NCI-H774 (cell line): Measurements from ENCODE around the gene HOXA3.

Experiments
- DNase-seq: peaks from one replicate; lab custom pipeline; 2025; lab: John Stamatoyannopoulos, UW

HOXA3 gene

DNA sequence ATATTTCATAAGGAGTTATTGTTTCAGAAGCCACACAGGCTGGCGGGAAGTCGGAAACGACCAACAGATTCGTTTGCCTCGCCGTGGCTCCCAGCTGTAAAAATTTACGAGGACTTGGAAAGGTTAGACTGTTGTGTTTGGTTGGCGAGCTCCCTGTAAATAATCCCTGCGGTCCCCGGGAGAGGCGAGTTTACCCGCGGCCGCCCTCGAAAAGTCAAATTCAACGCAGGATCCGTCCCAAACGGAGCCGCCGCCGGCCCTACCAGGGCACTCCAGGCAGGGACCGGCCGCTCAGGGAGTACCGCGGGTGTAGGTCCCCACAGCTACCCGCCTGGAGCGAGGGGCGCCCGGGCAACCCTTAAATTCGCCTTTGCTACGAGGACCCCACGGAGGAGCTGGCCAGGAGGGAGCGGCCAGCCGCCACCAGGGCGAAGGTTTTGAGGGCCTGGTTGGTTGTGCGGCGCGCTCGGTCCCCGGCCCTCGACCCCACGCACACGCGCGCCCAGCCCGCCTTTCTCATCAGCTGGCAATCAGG is 13.7 kb upstream of the HOXA3 start:
- DNase-seq = no peak

DNA sequence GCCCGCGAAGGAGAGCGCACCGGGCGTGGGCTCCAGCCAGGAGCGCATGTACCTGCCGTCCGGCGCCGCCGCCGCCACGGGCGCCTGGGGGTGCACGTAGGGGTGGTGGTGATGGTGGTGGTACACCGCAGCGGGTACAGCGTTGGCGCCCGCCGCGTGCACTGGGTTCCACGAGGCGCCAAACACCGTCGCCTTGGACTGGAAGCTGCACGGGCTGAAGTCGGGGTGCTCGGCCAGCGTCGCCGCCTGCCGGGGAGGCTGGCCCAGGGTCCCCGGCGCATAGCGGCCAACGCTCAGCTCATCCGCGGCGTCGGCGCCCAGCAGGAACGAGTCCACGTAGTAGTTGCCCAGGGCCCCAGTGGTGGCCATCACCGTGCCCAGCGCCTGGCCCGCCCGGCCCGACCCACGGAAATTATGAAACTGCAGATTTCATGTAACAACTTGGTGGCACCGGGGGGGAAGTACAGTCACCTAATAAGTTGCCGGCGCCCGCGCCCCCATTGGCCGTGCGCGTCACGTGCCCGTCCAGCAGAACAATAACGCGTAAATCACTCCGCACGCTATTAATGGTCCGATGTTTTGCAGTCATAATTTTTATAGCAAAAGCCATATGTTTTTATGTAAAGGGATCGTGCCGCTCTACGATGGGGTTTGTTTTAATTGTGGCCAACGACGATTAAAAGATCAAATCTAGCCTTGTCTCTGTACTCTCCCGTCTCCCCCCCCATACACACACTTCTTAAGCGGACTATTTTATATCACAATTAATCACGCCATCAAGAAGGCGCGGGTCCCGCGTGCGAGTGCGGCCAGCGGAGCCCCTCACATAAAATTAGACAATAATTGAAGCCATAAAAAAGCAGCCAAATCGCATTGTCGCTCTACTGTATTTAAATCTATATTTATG is 13.0 kb upstream of the HOXA3 start, which contains the start of gene HOXA9:
HOXA9 (minus strand) TSS at position 449 of the 907 bp plus-strand sequence; CDS start at position 369, 80 bp downstream.
- DNase-seq = no peak

DNA sequence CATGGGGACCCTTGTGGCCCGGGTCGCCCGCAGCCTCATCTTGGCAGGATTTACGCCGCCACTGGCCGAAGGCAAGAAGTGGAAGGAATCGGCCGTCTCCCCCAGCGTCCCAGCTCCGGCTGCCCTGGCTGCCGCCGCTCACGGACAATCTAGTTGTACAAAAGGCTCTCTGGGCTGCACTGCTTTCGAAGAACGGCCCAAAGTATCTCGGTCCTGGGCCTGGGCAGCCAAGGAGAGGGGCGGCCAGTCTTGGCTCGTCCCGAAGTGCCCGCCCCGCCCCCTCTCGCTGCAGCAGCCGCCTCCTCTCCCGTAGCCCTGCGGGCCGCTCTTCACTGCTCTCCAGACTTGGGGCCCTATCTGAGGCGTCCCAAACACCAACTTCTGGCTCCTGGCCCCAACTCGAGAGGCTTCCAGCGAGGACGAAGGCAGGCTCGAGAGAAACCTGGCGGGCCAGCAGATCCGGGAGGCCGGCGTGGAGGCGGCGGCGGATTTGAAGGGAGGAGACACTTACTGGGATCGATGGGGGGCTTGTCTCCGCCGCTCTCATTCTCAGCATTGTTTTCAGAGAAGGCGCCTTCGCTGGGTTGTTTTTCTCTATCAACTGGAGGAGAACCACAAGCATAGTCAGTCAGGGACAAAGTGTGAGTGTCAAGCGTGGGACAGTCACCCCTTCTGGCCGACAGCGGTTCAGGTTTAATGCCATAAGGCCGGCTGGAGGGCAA is 12.1 kb upstream of the HOXA3 start:
- no peak for DNase-seq

DNA sequence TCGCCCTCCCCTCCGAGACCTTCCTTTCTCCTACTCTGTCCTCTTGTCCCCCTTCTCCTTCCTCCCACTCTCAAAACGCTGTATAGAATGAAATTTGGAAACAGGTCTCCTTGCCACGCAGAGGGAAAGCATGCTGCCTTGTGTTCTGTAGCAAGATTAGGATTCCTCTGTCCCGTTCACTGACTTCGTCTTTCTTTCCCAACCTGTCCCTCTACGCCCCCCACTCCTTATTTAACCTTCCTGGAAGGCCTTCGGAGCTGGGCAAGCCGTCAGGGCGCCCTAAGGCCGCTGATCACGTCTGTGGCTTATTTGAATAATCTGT is 11.6 kb upstream of the HOXA3 start:
- no peak for DNase-seq

DNA sequence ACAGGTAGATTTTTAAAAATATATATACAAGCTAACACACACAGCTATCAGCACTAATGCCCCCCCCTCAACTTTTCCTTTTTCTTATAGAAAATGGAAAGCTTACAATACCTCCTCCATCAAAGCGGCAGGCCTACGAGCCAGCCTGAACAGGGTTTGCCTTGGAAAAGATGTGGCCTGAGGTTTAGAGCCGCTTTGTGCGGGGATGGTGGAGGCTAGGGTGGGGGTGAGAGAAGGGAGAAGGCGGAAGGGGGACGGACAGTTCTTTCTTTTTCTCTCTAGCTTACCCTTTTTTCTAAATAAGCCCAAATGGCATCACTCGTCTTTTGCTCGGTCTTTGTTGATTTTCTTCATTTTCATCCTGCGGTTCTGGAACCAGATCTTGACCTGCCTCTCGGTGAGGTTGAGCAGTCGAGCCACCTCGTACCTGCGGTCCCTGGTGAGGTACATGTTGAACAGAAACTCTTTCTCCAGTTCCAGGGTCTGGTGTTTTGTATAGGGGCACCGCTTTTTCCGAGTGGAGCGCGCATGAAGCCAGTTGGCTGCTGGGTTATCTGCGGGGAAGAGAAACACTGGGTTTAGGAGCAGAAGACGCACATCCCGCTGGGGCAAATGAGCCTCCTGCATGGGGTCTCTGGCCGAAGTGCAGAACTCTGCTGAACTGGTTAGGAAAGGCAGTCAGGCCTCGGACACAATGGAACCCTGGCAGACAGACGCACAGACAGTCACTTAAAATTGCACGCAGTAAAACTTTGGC is 11.1 kb upstream of the HOXA3 start:
- DNase-seq = no peak

DNA sequence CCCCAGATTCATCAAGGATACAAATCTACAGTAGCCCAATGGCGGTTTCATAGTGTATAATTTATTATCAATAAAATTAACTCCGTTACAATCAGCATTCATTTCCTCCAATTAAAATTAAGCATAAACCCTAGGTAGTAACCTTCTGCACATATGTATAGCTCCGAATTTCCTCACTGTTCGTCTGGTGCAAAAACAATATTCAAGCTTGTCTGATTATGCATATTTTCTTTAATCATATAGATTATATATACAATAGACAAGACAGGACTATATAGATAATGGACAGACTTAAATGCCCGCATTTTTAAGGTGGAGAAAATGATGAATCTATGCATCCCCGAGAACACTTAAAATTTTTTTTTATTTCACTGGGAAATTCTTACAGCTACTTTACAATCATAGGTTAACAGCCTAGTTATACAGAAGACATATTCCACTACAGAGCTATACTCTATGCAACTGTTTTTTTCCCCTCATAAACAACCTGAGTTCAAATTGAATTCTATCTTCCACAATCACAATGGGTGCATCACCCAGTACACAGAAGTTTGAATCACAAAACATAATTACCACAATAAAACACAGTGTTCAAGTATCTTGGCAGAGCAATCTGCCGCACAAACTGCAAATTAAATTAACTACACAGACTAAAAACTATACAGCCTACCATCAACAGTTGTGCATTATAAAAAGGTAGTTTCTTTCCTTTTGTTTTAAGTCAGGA is 10.3 kb upstream of the HOXA3 start:
- DNase-seq = no peak

DNA sequence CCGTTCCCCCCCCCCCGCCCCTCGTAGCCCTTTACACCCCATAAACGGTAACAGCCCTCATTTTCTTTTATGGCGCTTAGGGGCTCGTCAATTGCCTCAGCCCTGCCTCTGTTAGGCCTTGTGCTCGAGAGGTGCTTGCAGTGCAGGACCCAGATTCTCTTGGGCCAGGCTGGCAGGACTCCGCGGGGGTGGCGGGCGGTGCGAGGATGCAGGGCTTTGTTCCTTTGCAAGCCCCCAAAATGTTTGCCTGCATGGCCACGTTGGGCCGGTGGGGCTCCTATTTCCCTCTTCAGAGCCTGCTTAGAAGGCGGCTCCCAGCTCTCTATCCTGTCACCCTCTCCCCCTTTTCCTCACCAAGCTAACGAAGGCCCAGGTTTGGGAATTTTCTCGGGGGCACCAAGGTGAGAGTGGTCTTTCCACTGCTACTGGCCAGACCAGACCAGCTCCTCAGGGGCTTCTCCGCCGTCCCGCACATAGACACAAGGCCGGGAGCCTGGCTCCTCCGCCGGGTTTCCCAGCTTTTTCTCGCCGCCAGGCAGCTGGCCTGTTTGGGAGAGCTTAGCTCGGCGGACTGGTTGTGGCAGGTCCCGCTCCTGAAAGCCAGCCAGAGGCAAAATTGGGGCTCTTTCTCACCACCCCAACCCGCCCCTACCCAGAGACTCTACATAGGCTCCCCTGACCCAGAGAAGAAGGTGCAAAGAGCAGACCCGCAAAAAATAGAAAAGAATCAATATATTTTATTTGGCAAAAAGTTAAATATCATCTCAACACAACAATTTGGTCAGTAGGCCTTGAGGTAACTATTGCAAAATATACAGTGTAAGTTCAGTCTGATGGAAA is 9.6 kb upstream of the HOXA3 start:
- no peak for DNase-seq

DNA sequence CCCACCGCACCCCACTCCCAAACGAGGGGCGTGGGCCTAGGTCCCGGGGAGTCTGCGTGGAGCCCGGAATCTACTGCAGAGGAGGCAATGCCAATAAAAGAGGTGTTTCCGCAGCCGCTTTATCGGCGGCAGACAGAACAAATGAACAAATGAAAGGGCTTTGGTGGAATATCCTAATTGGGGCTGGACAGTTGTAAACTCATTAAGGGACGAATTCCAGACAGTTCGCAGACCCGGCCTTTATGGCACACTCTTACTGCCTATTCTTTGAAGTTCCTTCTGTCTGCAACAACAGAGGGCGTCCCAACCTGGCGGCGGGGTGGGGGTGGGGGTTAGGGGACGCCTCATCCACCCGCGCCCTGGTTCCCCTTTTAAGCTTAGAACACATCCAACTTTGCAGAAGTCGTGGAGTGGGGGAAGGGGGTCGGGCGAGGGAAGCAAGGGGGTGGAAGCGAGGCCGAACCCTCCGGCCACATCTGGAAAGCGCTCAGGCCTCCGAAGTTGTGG is 8.9 kb upstream of the HOXA3 start:
- no peak for DNase-seq

DNA sequence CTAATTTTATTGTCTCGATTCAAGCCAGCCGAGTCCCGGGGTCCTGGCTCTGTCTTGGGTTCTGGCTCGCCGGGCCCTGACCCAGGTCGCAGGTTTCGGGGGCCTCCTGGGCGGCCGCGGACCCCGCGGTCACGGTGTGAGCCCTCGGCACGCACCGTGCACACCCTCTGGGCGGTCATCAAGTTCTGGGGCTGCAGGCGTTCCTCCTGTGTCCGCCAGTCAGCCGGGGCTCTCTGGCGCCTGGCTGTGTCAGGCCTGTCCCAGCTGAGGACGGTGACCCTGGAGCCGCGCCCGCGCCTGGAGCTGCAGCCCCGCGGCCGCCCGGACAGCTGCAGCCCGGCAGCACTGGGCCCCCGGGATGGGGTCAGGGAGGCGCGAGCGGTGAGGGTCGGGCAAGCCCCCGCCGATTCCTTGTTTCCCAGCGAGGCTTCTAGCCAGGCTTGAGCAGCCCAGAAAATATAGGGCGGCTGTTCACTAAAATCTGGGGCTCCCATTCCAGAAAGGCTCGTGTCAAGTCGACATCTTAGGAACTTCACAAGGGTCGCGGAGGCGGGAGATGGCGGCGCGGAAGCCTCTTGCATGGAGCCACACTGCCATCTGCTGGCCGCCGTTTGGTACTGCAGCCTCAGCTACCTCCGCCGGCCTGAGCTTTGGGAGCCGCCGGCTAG is 8.3 kb upstream of the HOXA3 start:
- peak; percentile 55 for DNase-seq

DNA sequence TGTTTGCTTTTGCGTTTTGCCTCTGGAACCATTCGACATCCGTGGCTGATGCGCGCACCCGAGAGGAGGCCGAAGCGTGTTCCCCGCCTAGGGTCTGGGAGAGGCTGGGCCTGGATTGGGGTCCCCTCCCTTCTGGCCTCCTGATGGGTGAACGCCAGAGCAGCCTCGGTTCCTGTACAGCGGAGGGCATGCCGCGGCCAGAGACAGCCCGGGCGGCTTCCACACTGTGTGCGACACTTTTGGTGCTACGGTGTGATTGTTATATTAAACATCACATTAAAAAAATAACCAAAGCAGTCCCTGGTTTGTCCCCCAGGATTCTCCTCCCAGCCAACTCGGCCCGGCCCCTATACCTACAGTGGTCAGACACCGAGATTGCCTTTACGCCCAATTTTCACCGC is 7.8 kb upstream of the HOXA3 start:
- DNase-seq = no peak

DNA sequence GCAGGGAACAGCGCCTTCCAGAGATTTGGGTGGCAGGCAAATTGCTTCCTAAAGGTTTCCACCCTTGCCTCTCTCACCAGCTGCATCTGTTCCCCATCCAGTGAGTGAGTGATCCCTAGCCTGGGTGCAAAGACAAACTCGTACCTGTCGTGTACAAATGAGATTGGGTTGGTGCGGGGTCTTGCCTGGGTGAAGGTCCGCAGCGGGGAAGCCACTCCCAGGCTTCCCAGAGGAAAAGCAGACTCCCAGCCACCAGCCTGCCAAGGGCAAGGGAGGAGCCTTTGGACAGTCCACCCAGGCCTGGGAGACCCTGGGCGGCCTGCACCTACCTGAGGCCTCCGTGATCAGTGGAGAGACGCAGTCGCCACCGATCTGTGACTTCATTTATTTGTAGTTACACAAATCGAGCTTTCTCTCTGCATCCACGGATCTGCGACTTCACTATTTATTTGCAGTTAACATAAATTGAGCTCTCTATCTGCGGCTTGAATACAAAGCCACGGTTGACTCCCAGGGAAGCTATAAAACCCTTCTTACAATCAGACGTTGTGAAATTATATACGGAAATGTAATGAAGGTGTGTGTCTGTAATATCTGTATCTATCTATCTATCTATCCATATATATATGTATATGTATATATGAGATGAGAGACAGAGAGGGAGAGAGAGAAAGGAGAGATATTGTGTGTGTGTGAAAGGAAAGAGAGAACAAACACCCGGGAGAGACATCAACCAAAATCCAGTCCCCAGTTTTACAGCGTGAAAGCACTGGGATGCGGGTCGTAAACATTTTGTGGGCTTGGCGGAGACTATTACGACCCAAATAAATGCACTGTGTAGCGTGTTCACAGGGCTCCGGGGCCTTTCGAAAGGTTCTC is 7.1 kb upstream of the HOXA3 start:
- no peak for DNase-seq

DNA sequence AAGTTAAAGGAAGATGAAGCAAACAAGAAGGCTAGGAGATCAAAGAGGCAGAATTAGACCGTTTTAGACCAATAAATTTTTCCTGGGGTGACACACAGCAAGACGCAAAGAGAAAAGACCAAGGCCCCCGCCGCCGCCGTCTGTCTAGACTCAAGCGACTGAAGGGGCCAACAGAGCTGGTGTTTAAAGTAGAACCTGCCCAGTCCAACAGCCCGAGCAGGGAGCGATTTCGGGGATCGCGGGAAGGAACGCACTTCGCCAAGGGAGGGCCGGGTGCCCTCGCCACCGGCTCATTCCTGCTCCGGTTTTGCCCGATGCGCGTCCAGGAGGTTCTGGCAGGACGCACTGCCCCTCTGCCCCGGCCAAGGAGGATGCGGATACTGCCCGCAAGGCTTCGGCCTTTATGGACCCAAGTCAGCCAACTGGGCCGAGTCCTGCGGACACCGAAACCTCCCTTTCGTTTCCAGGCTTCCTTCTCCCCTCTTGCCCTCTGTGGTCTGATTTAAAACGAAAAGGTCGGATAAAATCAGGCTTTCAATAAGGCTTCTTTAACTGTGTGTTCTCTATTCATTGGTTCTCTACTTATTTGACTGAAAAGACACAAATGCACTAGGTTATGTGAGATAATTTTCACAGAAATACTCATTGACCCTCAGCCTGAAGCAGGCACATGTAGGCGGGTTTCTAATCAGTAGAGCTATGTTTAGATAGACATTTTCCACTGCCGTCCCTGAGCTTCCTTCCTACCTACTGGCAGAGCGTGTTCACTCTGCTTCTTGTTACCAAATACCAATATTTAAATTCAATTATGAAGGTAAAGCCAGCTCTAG is 6.3 kb upstream of the HOXA3 start:
- DNase-seq = no peak

DNA sequence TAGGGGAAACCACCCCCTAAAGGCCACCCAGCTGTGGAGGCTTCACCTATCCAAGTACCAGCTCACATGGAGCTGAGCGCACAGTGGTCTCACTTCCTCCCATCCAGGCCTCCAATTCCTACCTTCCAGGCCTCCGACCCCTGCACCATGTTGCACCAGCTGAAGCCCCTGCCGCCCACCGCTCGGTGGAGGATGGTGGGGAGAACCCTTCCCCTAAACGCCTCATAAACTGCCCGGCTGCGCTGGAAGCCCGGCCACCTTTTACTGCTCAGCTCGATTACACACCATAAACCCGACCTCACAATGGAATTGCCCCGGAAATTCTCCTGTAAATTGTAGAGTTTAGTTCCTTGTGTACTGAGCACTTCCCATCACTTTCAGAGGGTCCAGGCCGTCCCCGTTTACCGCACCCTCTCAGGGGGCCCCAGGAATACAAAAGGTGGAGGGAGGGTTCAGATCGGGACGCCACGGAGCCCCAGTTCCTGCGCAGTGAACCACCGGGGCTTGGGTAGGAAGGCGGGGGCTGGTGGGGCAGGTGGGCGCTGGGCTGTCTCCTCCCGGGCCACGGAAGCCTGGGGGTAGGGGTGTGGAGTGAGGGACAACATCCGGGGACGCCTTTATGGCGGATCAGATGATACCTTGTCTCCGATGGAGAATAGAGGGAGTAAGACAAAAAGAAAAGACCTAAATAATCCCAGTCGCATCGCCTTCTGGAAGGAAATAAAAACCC is 5.5 kb upstream of the HOXA3 start:
- DNase-seq = no peak

DNA sequence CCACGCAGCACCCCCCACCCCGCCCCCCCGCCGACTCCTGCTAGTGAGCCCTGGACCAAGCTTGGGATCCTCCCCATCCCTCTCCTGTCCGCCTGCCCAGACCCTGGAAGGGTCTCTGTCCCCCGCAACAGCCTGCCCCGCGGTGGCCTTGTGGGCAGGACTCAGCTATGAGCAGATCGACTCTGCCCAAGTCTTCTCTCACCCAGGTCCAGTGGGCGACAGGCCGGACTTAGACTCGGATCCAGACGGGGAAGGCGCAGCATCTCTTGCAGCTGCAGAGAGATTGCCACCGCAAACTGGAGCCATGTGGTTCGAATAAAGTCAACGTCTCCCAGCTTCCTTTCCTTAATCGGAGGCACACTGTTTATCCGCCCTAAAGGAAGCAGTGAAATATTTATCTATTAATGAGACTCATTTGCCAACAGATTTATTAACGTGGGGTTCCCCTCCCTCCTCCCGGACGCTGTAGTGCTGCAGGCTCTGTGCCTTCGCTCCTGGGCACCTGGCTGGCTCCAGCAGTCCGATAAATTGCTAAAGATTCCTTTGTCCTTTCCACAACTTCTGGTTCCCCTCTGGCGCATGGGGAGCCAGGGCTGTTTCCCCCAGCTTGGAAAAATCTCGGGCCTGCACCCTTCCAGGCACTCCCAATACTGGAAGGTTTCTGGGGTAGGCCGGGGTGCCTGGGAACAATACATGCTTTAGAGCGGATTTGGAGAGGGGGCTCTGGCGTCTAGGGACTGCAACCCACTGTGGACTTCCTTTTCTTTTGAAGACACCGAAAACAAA is 4.7 kb upstream of the HOXA3 start:
- no peak for DNase-seq

DNA sequence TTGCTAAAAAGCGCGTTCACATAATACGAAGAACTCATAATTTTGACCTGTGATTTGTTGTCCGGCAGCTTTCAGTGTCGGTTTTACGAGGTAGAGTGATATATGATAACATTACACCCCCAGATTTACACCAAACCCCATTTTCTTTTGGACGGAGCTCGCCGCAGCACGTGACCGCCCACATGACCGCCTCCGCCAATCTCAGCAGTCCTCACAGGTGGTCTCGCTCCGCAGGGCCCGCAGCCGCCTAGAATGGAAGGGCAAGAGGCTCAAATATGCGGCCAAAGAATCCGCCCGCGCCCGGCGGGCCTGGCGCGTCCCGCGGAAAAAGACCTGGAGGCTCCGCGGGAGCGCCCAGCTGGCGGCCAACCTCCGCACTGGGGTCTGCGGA is 4.1 kb upstream of the HOXA3 start, which contains the start of gene HOXA7:
HOXA7 (minus strand) TSS at position 168 of the 391 bp plus-strand sequence; CDS start at position 38, 130 bp downstream.
- DNase-seq = no peak

DNA sequence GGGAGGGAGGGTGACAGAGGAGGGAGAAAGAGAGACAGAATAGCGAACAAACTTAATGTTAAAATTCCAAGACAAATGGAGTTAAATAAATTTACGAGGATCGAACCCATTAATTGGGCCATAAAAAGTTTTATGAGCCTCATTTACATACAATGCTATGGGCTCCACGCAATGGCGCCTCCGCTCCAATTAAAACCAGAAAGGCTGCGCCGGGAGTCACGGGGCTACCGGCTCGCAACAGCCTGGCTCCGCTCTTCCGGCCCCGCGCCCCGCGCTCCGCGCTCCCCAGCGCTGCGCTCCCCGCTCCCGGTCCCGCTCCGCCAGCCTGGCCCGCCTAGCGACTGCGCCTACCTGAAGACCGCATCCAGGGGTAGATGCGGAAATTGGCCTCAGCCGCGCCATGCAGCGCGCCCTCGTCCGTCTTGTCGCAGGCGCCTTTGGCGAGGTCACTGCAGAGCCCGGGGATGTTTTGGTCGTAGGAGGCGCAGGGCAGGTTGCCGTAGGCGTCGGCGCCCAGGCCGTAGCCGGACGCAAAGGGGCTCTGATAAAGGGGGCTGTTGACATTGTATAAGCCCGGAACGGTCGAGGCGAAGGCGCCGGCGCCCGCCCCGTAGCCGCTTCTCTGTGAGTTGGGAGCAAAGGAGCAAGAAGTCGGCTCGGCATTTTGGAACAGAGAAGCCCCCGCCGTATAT is 3.6 kb upstream of the HOXA3 start:
- DNase-seq = no peak
